Activated naive CD8-positive, alpha-beta T cell (primary cell): ENCODE measurements around the gene KLRF2.
A peak's percentile ranks its signal among the peaks of the same experiment; 100 is the strongest.

ENCODE experiments used
- H3K27ac Mint-ChIP-seq: one replicate; pipeline ENCODE4 v1.8.0; 2021; ENCODE audit warnings: mixed read lengths
- H3K27me3 Mint-ChIP-seq: one replicate; pipeline ENCODE4 v1.8.0; 2021; ENCODE audit warnings: mixed read lengths
- H3K36me3 Mint-ChIP-seq: one replicate; pipeline ENCODE4 v1.8.0; 2021; ENCODE audit warnings: mixed read lengths
- H3K4me1 Mint-ChIP-seq: one replicate; pipeline ENCODE4 v1.8.0; 2021; ENCODE audit warnings: low read depth, mixed read lengths
- H3K4me3 Mint-ChIP-seq: one replicate; pipeline ENCODE4 v1.8.0; 2021; ENCODE audit warnings: mild to moderate bottlenecking, mixed read lengths
- H3K9me3 Mint-ChIP-seq: one replicate; pipeline ENCODE4 v1.8.0; 2021; ENCODE audit warnings: low read depth, mixed read lengths

The KLRF2 gene

DNA sequence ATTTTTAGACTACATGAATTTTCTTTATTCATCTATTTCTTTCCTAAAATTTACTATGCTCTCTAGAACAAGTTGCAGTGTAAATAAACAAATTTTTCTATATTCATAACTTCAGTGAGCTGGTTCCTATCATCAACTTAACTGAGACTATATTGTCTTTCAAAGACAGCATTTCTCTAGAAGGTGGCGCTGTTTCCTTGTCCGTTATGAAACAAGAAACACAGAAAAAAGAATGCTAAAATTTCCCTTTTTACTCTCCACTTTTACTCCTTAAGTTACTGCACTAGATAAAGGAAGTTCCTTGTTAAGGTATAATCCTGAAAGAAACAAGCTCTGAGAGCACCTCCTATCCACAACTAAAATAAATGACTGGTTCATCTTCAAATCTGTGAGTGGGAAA, 59.1 kb downstream of the KLRF2 start:
- no peaks in the 10 kb centered on the region for H3K9me3 Mint-ChIP-seq
- no peak overlapping the region for H3K27ac Mint-ChIP-seq
- H3K27me3 Mint-ChIP-seq = no peaks in the 10 kb centered on the region
- H3K4me1 Mint-ChIP-seq = peaks cover 10% of the 10 kb centered on the region
- H3K36me3 Mint-ChIP-seq = no peaks in the 10 kb centered on the region
- H3K4me3 Mint-ChIP-seq = no peak overlapping the region

DNA sequence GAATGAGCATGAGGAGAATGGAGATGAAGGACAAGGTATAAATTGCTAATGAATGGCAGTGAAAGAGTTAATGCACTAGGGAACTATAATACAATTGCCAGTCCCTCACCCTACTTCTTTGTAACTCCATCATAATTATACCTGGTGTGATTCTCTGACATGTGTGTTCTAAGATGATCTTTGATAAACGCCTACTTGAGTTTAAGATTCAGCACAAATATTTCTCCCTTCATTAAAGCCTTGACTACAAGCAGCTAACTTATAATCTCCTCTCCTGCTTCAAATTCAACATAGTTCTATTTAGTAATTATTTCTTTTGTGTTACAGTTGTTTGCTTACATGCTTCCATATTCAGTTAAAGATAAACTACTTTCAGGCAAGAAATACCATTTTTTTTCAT, 60.5 kb downstream of the KLRF2 start:
- H3K27ac Mint-ChIP-seq = no peak overlapping the region
- H3K4me3 Mint-ChIP-seq = no peak overlapping the region
- H3K36me3 Mint-ChIP-seq = no peaks in the 10 kb centered on the region

DNA sequence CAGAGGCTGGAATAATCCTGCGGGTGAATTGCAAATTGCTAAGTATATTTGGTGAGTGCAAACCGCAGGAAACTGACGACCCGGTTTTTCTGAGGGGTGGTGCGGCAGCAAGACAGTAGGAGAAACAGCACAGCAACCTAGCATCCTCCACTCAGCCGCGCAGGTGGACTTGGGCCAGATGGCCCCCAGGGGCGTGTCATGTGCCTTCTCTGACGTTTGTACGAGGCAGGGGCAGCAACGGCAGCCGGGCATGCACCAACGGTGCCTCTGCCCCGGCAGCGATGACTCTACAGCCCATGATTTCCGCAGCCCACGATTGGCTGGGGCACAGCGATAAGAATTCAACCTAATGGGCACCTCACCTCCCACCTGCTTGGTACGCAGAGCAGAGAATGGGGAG, 62.0 kb downstream of the KLRF2 start:
- peaks cover 18% of the 10 kb centered on the region for H3K4me1 Mint-ChIP-seq
- H3K27me3 Mint-ChIP-seq = no peaks in the 10 kb centered on the region
- no peaks in the 10 kb centered on the region for H3K36me3 Mint-ChIP-seq
- H3K4me3 Mint-ChIP-seq = peak overlapping the region; percentile 61
- H3K9me3 Mint-ChIP-seq = no peaks in the 10 kb centered on the region
- H3K27ac Mint-ChIP-seq = no peak overlapping the region

More for the DNA sequence above, 60.5 kb downstream of the KLRF2 start:
- Mint-ChIP-seq H3K27me3 (no peaks in the 10 kb centered on the region), H3K9me3 (no peaks in the 10 kb centered on the region), H3K4me1 (peaks cover 10% of the 10 kb centered on the region)

DNA sequence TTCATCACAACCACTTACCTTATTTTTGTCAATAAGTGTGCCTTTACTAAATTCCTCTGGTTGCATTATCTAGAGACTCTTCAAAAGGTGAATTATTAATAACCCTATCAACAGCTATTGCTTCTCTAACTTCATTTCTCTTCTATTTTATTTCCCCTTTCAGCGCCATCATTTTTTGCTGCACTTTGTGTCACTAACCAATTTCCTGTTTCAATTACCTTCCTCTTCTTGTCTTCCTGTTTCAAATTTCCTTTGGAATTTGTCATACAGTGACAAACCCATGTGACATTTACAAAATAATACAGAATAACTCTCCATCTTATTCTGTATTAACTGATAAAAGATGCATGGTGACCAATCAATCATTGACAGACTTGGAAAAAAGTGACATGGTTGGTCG, 63.1 kb downstream of the KLRF2 start:
- Mint-ChIP-seq H3K9me3 (no peaks in the 10 kb centered on the region), H3K36me3 (no peaks in the 10 kb centered on the region), H3K4me3 (peak overlapping the region; percentile 5), H3K27me3 (no peaks in the 10 kb centered on the region), H3K27ac (no peak overlapping the region), H3K4me1 (peaks cover 29% of the 10 kb centered on the region)
